Embryonic facial prominence (tissue), 1 donor: ENCODE results near the gene RUNX1.

Experiments
- DNase-seq: peaks from one replicate; pipeline ENCODE4 v3.0.0-alpha.2; 2016; ENCODE audit errors: extremely low spot score

RUNX1 gene

DNA sequence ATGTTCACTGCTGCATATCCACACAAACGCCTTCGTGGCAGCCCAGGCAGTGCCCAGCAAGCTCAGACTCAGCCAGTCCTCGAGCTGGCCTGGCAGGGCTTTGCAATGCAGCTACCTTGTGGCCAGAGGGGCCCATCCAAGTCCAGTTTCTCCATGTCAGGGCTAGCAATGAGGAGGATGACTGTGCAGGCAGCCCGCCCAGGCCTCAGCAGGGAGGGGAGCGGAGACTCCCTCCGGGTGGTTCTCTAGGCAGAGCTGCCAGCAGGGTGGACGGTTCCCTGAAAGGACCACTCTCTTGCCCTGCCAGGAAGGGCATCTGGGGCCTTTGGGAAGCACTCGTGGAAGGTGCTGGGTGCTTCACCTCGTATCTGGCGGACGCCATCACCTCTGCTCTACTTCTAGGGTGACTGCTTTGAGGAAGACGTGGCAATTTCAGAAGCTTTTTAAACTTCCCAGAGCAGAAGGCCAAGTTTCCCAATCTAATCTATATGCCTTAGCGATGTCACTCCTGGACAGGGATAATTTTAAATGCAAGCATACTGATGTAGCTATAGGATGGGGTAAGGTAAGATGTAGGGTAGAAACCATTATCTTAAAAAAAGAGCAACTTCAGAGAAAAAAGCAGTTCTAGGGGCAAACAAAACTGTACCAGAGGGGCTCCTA is 56.2 kb downstream of the RUNX1 start:
- DNase-seq = no peak

- no peak for DNase-seq
These were observed 56.9 kb downstream of the RUNX1 start for GRCh38 chr21:34992180-34992579.

GRCh38 chr21:34991366-34991957 is 57.6 kb downstream of the RUNX1 start:
- no peak for DNase-seq

- DNase-seq = no peak
These were observed 58.3 kb downstream of the RUNX1 start for GRCh38 chr21:34990842-34991241.

DNA sequence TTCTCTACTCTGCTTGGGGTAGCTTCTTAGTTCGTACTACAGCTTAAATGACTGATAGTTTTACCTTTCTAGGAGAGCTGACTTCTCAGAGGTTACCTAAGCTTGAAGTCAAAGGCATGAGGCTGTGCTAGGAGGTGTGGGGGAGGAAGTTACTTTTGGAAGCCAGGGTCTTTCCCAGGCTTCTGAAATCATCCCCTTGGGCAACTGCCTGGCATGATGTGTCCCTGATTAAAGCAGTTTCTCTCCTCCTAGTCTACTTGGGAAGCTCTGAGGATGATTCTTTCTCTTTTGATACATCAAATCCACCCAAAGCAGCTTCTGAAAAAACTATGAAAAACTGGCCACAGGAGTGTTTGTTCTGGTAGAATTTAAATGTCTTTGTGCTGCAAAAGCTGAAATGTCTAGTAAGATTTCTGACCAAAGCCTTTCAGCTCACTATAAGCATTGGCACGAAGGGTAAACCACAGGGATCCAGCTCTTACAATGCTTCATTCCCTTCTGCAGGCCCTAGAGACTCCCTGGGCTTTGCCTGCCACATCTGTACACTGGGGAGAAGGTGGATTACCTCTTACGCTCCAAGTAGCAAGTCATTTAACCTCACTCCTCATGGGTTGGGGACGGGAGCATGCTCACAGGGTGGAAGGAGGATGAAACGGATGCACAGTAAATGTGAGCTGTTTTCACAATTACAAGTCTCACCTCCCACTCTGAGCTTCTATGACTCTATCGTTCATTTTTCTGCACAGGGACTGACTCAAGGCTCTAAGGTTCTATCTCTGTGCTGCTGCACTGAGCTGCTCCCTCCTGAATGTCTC is 59.6 kb downstream of the RUNX1 start:
- DNase-seq = no peak

- no peak for DNase-seq
These were observed 60.5 kb downstream of the RUNX1 start for GRCh38 chr21:34988625-34989024.

DNA sequence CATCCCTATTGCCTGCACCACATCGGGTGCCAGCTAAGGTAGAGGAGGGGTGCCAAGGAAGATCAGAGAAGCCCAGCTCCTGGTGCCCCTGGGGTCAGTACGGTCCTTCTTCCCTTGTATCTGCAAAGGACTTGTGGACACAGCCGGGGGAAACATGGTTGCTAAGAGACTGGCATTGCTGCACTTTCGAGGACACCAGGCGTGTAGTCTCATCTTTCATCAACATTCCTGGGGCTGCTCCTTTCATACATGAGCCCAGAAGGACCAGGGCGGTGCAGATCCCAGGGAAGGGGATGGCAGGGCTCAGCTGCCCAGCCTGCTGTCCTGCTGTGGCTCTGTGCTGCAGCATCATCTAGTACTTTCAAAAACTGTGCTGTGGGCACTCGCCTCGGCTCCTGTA is 61.0 kb downstream of the RUNX1 start:
- DNase-seq = no peak

GRCh38 chr21:34987501-34988072 is 61.5 kb downstream of the RUNX1 start:
- DNase-seq = no peak

DNA sequence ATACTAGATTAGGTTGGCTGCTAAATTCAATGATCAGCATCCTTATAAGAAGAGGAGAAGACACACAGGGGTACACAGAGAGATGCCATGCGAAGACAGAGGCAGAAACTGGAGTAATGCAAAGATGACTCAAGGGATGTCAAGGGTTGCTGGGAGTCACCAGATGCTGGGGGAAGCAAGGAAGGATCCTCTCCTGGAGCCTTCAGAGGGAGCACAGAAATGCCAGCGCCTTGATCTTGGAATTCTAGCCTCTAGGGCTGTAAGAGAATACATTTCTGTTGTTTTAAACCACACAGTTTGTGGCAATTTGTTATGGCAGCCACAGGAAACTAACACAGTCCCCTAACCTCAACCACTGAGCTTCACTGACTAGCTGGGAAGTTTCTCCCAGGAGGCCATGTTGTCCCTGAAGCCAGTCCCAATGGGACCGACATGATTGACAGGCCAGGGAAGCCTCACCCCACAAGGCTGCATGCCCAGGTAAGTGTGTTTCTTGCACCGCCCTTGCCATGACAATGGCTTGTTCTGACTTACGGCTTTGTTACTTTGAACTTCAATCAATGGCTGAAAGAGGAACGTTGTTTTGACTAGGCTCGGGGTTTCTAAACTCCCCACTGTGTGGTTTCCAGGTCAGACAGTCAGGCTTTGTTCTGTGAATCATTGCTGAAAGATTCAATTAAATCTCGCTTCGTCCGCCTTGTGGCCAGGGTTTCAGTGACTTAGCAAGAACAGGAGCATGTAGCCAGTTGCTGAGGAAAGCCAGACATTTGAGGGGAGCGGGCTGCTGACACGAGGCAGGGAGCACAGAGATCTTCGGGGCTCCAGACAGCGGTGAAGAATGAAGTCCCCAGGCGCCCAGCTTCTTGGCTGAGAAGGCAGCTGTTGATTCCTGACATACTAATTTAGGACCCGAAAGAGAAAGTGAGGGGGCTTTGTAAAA is 62.3 kb downstream of the RUNX1 start:
- DNase-seq = no peak

GRCh38 chr21:34984356-34985058 is 64.6 kb downstream of the RUNX1 start:
- DNase-seq = no peak

DNA sequence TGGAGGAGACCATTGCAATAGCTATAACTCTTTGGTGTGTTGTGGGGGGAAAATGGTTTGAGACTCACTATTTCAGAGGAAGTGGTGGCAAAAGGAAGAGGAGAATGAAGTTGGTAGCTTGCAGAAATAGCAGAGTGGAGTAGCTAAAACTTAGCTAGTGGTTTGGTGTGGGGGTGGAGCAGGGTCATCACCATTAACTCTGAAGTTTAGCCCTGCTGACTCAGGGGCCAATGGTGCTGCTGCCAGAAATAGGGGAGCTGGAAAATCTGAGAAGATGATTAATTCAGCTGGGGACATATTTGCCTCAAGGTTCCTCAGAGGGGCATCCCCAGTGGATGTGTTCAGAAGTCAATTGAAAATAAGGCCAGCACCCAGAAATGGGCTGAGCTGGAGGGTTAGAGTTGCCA is 65.4 kb downstream of the RUNX1 start:
- no peak for DNase-seq

DNA sequence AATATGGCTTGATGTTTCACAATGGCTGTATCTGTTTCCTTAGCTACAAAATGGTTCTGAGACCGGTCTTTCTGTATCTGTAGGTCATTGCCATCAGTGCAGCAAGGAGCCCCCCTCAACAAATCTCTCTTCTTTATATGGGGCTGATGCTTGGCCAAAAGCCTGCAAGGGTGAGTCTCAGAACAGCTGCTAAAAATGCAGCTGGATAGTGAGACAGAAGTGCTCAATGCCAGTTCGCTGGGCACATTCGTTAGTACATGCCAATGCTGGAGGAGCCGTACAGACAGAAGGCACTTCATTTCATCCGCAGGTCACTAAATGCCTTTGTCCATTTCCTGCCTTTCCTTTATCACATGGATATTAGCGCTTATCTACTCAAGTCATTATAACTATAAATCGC is 67.3 kb downstream of the RUNX1 start:
- no peak for DNase-seq

DNA sequence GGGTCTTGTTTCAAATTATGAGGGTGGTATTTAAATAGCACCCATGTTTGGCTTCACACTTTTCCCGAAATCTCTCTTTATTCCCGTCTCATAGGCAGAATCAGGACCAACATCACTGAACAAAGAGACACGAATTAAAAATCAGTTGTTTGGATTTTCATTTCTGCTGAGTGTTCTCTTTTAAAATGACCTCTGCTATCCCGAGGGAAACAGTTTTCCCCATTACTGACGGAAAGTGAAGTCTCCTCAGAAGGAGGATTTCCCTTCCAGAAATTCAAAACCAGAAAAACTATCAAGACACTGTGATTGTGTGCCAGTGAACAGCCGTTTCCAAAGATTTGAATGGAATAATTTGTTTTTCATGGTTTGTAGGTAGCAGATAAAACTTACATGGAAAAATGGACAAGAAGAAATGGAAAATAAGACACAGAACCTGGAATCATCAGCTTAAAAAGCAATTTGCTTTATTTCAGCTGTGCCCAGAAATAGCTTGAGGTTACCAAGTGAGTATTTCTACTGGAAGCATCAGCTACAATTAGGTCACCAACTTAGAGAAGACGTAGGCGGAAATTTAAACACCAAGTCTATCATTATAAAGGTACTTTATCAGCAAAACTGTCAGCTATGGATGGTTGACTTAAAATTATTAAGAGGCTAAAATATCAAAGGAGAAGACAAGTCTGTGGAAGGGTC is 68.5 kb downstream of the RUNX1 start:
- DNase-seq = no peak

- DNase-seq = no peak
These were observed 69.7 kb downstream of the RUNX1 start for GRCh38 chr21:34979383-34979782.

- DNase-seq = no peak
These were observed 71.8 kb downstream of the RUNX1 start for GRCh38 chr21:34977333-34977732.

DNA sequence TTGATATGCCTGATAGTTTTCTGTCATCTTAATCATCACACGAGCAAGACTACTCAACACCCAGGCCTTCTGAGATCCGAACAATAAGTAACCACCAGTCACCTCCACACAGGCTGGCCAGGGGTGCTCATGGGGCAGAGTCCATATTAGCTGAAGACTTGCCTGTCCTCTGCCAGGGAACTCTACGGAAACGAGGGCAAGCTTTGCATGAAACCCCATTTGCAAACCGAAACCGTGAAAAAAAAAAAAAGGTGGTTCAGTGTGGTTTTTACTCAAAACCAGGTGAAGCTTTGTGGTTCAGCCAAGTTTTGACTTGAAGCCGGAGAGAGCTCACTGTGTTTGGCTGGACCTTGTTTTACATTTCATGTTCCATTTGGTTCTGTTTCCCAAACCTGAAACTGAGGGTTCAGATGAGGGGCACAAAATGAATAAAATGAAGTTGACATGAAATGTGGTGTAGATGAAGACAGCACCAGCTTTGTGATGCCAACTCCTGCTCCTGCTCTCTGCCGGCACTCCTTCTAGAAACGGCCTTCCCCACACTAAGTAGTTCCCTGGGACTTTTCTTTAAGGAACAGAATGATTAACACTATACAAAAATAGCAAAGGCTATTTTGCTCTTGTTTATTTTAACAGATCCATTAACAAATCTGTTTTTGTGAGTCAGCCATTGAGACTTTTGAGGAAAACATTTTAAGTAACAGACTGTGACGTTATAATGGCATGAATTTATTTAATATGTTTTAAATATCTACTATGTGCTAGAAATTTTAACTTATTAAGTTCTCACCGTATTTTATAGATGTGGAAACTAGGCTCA is 74.7 kb downstream of the RUNX1 start:
- DNase-seq = no peak

DNA sequence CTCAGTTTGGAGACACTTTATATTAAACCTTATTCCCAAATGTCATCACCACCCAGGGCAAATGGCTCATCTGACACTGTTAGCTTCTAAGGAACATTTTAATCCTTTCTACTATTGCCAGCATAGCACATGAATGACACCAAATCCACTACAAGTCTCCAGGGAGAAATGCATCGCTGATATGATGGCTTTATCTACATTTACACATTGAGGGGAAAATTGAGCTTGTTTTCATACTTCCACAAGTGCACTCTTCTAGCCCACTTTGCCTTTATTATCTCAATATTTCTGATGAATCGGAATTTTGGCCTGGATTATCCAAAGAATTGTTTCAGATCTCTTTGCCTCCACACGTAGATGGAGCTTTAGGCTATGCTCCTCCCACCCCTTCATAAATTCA is 75.4 kb downstream of the RUNX1 start:
- no peak for DNase-seq

GRCh38 chr21:34971656-34972055 is 77.4 kb downstream of the RUNX1 start:
- DNase-seq = no peak

DNA sequence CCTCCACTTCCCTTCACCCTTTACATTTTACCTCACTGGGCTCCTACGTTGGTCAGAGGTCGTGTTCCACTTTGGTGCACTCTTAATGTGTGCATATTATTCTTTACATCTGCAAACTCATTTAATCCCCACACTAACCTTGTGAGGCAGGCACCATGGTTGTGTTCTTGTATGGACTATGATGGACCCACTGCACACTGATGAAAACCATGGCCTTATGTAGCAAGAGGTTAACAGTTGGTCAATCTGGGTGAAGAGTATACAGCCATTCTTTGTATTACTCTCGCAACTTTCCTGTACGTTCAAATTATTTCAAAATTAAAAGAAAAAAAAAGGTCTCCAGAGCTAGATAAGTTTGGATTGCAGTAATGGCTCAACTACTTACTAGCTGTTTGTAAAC is 78.5 kb downstream of the RUNX1 start:
- DNase-seq = no peak

- DNase-seq = no peak
These were observed 79.0 kb downstream of the RUNX1 start for GRCh38 chr21:34970167-34970500.
